HG02852 (cell line): ENCODE results near the gene VWA5A.
"Not testable (repeated sequence)": the region's sequence is repeated elsewhere in the genome, so short reads cannot be mapped to it uniquely, and the experiment has no call there.

ENCODE experiments used
- ATAC-seq: cut with Tn5 transposase; IDR thresholded peaks from one replicate; pipeline ENCODE4 v1.9.1; 2021; ENCODE audit warnings: mild to moderate bottlenecking, moderate library complexity; ENCODE audit not compliant: unreplicated experiment

VWA5A gene

DNA sequence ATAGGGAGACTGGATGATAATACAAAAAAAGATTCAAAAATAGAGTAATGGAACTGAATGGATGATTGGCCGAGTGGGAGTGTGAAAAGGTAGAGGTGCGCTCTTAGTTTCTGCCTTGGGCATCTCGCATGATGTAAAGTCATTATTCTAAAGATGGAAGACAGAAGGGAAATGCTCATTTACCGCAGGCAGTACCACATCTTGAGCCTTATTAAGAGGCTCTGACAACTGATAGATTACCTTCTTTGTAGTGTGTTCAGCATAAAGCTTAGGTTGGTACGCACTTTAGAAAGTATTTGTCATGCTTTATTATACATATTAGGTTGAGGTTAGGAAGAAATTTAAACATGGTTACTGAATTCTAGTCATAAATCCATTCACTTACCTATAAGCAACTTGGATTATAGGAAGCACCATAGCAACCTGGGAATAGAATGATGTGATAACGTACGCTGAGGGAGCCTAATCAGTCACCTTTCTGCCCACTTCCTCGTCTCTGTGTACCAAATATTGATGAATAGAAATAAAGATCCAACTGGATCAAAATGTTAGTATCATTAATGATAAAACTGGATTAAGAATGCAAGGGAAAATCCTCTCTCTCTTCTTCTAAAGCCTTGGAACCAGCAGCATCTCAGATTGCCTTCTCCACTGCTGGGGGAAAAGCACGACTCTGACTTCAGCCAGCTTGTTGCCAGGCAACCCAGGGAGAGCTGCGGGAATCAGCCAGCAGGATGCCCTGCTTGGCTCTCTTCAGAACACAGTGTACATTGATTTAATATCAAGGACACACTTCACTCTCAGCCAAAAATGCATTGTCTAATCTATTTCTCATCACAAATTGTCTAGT is 29.0 kb upstream of the VWA5A start:
- ATAC-seq, result no peak

GRCh38 chr11:124090996-124091395 is 24.3 kb upstream of the VWA5A start:
- ATAC-seq, result no peak

DNA sequence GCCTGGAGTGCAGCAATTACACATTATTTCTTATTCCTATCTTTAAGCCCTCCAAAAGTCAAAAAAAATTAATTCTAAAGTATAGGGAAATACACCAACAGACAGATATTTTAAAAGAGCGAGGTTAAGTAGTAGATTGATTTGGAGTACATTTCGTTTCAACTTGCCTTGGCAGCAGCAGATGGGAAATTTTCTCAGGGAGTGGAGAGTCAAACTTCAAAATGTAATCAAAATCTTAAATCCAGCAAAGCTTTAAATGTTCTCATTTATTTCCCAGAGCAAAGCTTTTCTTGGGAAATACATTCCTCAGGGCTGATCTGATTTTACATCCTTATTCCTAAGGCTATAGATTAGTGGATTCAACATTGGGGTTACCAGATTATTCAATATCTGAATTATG is 21.9 kb upstream of the VWA5A start:
- ATAC-seq, result no peak

GRCh38 chr11:124094731-124095130 is 20.5 kb upstream of the VWA5A start:
- ATAC-seq, result no peak

GRCh38 chr11:124096364-124096763 is 18.9 kb upstream of the VWA5A start:
- no peak for ATAC-seq

DNA sequence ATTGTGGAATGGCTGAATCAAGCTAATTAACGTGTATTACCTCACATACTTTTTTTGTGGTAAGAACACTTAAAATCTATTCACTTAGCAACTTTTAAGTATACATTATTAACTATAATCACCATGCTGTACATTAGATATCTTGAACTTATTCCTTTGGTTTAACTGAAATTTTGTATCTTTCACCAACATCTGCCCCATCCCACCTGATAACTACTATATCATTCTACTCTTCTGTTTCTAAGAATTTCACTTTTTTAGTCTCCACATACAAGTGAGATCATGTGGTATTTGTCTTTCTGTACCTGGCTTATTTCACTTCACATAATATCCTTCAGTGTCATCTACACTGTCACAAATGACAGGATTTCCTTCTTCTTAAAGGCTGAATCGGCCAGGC is 17.1 kb upstream of the VWA5A start:
- no peak for ATAC-seq

GRCh38 chr11:124101737-124102136 is 13.5 kb upstream of the VWA5A start:
- no peak for ATAC-seq

- ATAC-seq, result no peak
Observed at GRCh38 chr11:124108156-124108555, 7.1 kb upstream of the VWA5A start.

DNA sequence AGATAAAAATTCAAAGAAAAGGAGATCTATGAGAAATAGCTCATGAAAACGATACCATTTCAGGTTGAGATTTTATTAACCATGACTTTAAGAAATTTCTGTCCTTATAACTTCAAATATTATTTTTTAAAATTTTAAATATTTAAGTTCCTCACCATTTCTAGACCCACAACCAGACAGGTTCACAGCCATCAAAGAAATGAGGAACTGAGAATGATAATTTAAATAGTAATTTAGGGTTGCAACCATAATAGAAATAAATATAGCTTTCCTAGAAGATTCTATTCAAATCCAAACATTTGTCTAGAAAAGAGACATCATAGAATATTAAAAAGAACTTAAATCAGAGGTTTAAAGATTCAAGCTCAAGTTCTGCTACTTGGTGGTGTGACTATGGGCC is 5.9 kb upstream of the VWA5A start:
- peak; percentile 39 for ATAC-seq

DNA sequence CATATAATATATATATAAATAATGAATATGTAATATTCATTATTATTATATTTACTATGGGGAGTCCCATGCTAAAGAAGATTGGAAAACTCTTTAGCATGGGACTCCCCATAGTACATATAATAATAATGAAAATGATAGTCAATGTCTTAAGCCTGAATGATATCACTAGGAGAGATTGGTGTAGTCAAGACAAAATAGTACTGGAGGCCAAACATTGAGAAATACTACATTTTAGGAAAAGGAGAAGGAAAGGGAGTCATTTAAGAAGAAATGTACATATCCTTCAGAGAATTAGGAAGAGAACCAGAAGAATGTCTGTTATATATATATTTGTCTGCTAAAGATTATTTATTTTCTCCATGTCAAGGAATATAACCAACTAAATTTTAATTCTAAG is 5.0 kb upstream of the VWA5A start:
- ATAC-seq, result no peak

- ATAC-seq, result no peak
Observed at GRCh38 chr11:124113890-124114289, 1.4 kb upstream of the VWA5A start.

- ATAC-seq, result peak; percentile 32
Observed at GRCh38 chr11:124115782-124116616, 749 bp downstream of the VWA5A start.

DNA sequence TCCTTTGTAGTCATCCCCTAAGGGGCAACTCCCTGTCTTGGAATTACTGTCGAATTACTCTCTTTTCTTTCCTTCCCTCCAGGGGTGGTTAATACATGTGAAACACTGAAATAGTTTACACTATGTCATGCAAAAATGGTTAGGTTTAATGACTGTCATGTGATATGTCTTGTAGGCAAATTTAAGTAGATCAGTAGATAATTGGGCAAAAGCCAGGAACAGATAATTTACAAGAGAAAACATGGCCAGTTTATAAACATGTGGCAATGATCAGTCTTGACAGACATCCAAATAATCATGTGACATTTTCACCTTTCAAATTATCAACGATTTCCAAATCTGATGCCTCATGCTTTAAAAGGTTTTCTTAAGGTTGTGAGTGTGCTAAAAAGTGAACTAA is 3.9 kb downstream of the VWA5A start:
- no peak for ATAC-seq

DNA sequence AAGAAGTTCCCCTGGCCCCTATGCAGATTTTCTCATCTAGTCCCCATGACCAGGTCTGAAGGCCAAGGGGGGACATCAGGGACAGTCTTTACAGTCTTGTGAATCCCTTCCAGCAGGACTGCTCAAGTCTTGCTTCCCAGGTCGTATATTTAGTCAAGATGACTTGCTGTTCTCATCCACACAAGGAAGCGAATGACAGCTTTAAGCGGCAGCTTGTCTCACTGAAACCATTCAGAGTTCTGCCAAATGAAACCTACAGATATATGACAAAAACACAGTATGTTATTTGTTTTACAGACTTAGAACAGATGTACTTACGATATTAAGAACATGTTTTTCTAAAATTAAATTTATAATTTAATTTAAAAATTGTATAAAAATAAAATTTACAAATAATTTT is 5.6 kb downstream of the VWA5A start:
- no peak for ATAC-seq

DNA sequence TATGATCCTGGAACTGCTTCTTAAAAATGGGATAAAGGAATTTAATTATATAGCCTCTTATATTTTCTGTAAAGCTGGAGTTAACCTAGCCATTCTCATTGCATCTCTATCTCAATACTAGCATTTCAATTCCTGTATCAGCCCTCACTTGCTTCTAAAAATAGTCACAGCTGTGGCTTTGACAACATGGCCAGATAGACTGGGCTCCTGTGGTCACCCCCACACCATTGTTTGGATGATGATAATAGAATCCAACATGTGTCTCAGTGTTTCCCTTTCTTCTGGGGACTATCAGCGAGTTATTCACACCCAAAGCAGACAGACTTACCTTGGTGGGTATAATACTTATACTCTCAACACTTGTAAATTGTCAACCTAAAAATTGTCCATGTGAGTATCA is 6.9 kb downstream of the VWA5A start:
- no peak for ATAC-seq

GRCh38 chr11:124123622-124124021 is 8.4 kb downstream of the VWA5A start:
- ATAC-seq, result no peak

GRCh38 chr11:124127134-124127533 is 11.9 kb downstream of the VWA5A start:
- ATAC-seq, result not testable (repeated sequence)

DNA sequence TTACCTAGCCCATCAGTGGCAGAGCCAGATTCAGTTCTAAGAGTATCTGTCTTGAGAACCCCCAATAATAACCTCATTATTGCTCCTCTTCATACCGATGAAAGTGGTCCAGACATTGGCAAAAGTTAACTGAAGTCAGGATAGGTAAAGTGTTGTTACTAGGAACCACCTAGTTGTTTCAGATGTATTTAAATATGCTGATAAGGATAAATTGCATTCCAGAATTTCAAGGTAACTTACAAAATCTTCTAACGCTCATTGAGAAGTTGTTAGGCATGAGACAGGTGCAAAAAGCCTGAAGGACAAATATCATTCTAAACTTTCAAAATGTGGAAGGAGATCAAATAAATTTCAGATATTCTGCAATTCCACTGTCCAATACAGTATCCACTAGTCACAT is 27.8 kb downstream of the VWA5A start:
- ATAC-seq, result no peak

- no peak for ATAC-seq
Observed at GRCh38 chr11:124147951-124148350, 32.7 kb downstream of the VWA5A start.

- no peak for ATAC-seq
Observed at GRCh38 chr11:124150684-124151083, 35.4 kb downstream of the VWA5A start.

- ATAC-seq, result no peak
Observed at GRCh38 chr11:124152770-124153407, 37.6 kb downstream of the VWA5A start.

GRCh38 chr11:124153821-124154220 is 38.6 kb downstream of the VWA5A start:
- no peak for ATAC-seq
